GM18499 (cell line): Measurements from ENCODE around the gene EIF3F.

Experiments used
- ATAC-seq: cut with Tn5 transposase; IDR thresholded peaks from one replicate; pipeline ENCODE4 v1.9.1; 2021; ENCODE audit warnings: moderate number of reproducible peaks; ENCODE audit not compliant: insufficient read depth, unreplicated experiment

Gene EIF3F

GRCh38 chr11:8019314-8020243, 32.4 kb downstream of the EIF3F start:
- no peak for ATAC-seq

GRCh38 chr11:8020244-8020597, 33.1 kb downstream of the EIF3F start:
- no peak for ATAC-seq

GRCh38 chr11:8021920-8022319, 34.8 kb downstream of the EIF3F start:
- ATAC-seq = no peak

DNA sequence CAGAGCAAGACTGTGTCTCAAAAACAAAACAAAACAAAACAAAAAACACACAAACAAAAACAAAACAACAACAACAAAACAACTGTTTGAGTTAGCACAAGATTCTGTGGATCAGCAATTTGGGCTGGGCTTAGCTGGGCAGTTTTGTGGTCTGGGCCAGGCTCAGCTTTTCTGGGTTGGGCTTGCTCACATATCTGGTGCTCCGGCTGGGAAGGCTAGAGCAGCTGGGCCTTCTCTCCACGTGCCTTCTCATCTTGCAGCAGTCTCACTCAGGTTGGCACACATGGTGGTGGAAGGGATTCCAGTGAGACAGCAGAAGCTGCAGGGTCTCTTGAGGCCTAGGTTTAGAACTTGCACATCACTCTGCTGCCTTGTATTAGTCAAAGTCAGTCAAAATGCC, 35.7 kb downstream of the EIF3F start:
- ATAC-seq = no peak

DNA sequence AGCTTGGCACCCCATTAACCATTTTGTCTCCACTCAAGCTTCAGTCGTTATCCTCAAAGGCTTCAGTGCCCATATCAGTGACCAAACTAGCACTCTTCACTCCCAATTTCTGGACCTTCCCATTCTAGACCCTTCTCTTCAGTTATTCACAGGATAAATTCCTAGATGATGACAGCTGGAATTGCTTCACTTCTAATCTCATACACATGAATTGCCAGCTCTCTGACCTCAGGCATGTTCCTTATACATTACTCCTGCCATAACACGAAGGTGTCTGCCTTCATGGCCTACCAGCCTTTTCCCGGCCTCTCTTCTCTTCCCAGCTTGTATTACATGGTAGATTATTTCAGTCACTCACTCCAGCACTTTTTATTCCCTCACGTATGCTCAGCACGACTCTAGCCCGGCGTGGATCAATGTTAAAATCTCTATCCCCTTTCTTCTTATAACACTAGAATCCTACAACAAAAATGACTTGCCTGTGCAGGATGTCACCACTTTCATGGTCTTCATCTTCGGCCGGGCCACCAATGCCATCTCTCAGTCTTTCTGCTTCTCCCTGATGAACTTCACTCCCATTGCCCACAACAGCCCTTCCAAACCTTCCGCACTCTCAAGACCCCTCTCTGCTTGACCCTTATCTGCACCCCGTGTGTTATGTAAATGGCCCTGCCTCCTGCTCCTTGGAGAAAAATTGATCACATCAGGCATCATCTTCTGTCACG, 36.9 kb downstream of the EIF3F start:
- ATAC-seq = no peak

- no peak for ATAC-seq
Observed at GRCh38 chr11:8025123-8025522, 38.0 kb downstream of the EIF3F start.

GRCh38 chr11:8025816-8026215, 38.7 kb downstream of the EIF3F start:
- ATAC-seq = no peak

DNA sequence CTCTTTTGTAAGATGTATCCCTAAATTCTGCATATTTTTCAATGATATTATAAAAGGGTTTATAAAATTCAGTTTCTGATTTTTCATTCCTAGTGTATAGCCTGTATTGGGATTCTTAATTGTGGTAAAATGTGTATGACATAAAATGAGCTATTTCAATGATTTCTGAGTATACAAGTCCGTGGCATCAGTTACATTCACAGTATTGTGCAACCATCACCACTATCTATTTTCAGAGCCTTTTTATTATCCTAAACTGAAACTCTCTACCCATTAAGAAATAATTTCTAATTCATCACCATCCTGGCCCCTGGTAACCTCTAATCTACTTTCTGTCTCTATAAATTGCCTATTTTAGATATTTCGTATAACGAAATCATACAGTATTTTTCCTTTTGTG, 39.8 kb downstream of the EIF3F start:
- no peak for ATAC-seq

GRCh38 chr11:8028766-8029165, 41.6 kb downstream of the EIF3F start:
- ATAC-seq = no peak

GRCh38 chr11:8030526-8031247, 43.5 kb downstream of the EIF3F start:
- no peak for ATAC-seq

GRCh38 chr11:8031248-8032115, 44.3 kb downstream of the EIF3F start:
- ATAC-seq = no peak

- no peak for ATAC-seq
Observed at GRCh38 chr11:8032122-8032521, 45.0 kb downstream of the EIF3F start.

DNA sequence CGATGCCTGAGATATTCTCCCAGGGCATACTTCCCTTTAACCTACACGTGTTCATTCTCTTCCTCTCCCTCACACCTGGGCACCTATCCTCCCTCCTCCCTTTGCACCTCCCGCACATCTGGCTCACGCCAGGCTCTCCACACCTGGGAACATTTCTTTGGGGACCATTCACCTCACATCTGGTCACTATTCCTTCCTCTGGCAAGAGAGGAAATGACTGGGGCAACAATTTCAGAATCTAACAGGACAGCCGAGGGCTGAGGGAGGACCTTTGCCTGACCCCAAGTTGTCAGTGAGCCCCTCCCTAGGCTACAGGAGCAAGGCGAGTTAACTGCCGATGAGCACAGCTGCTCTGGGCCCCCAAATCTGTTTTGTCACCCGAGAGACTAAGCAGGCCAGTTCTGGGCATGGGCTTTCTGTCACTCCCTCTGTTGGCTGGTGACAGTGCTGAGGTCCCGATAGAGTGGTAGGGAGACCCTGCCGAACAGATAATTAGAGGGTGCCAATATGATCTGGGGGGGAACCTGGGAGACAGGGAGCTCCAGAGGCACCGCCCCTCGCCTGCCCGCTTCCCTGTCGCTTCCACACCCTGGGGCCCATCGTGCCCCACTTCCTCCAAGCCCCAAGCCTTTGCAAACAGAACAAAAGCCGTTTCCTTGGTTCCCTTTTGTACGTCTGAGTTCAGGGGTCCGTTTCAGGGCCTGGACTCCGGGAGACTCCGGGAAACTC, 45.6 kb downstream of the EIF3F start:
- no peak for ATAC-seq

- no peak for ATAC-seq
Observed at GRCh38 chr11:8033305-8034105, 46.4 kb downstream of the EIF3F start.

GRCh38 chr11:8034106-8034585, 47.0 kb downstream of the EIF3F start:
- no peak for ATAC-seq

- ATAC-seq = no peak
Observed at GRCh38 chr11:8034604-8035190, 47.6 kb downstream of the EIF3F start.

- no peak for ATAC-seq
Observed at GRCh38 chr11:8035200-8035855, 48.2 kb downstream of the EIF3F start.
